ENCODE measurements around the gene ADH7. TPM values are rescaled to one million over a fixed set of nuclear protein-coding genes. Genes with fewer than 3 reads are reported as not detected.

ADH7 gene
- total and polyA plus RNA-seq, 2 of the 8 experiments (the other 6 are each of a cell fraction or from before 2014, with no cell fraction given), result not detected

GRCh38 chr4:99430106-99430505 lies 5.0 kb downstream of the ADH7 start:
- H3K9me3 ChIP-seq (ENCODE audit: insufficient read depth in 2 of 2, low read depth in 1 of 2, low read length in 1 of 2), result no peaks in the 10 kb centered on the region
- no peak overlapping the region for H2BK5ac ChIP-seq (ENCODE audit: low read depth, low read length)
- H2BK120ac ChIP-seq (replicated peaks; ENCODE audit: low read depth, low read length), result no peak overlapping the region
- no peak overlapping the region for H2AK5ac ChIP-seq (ENCODE audit: low read depth, low read length)
- POLR2A ChIA-PET (ENCODE audit: partially characterized antibody), result no interaction called here
- H3K14ac ChIP-seq (ENCODE audit: insufficient read length), result no peak overlapping the region
- H3K56ac ChIP-seq (replicated peaks; ENCODE audit: insufficient read length, low read depth, low read length), result no peak overlapping the region
- H3K27me3 ChIP-seq (replicated peaks in 1 of 4; ENCODE audit: control insufficient read depth in 3 of 4, extremely low read depth in 1 of 4, insufficient read depth in 3 of 4, low read length in 3 of 4), result no peaks in the 10 kb centered on the region
- H3K9ac ChIP-seq (replicated peaks in 1 of 4; ENCODE audit: extremely low read depth in 1 of 4, low read depth in 3 of 4, low read length in 3 of 4), result no peak overlapping the region
- FAIRE-seq (no peak), DNase-seq (ENCODE audit: low read depth in 1 of 2, low spot score in 2 of 2) (no peak)
- H3K79me1 ChIP-seq (ENCODE audit: low read depth, low read length), result no peaks in the 10 kb centered on the region
- no peak overlapping the region for H3K4me3 ChIP-seq (ENCODE audit: extremely low read depth in 1 of 4, insufficient read depth in 2 of 4, low read depth in 3 of 4, low read length in 4 of 4)
- 0 out of 2 replicates have a peak overlapping the region, but pooled peaks have one; percentile 32 for H2AFZ ChIP-seq (ENCODE audit: low read length)
- no peak for TF ChIP-seq KDM1A (IDR thresholded peaks at IDR 0.05; ENCODE audit: borderline replicate concordance, low read length)
- TF ChIP-seq SP1 (IDR thresholded peaks at IDR 0.05; ENCODE audit: low read depth, low read length), result no peak
- TF ChIP-seq KDM4A (IDR thresholded peaks at IDR 0.05; ENCODE audit: low read depth, low read length, severe bottlenecking), result no peak
- no peak for TF ChIP-seq HDAC2 (IDR thresholded peaks at IDR 0.05; ENCODE audit: borderline replicate concordance in 1 of 2, low read depth in 2 of 2, low read length in 2 of 2)
- no peak for TF ChIP-seq BCL11A (IDR thresholded peaks at IDR 0.05; ENCODE audit: low read depth in 2 of 2, low read length in 2 of 2)
- TF ChIP-seq SUZ12 (IDR thresholded peaks at IDR 0.05; ENCODE audit: low read length), result no peak
- TF ChIP-seq SP4 (IDR thresholded peaks at IDR 0.05; ENCODE audit: low read length), result no peak
- no peak for TF ChIP-seq SIN3A (conservative IDR thresholded peaks at IDR 0.05 in 1 of 2, IDR thresholded peaks at IDR 0.05 in 1 of 2; ENCODE audit: low read depth in 1 of 2, low read length in 2 of 2)
- TF ChIP-seq KDM5A (IDR thresholded peaks at IDR 0.05; ENCODE audit: low read length), result no peak
- no peak for TF ChIP-seq EGR1 (IDR thresholded peaks at IDR 0.05; ENCODE audit: borderline replicate concordance, low read depth, low read length)
- no peak for TF ChIP-seq SIX5 (IDR thresholded peaks at IDR 0.05; ENCODE audit: low read depth, low read length)
- TF ChIP-seq ASH2L (IDR thresholded peaks at IDR 0.05; ENCODE audit: low read length), result no peak
- no peak for TF ChIP-seq TAF7 (optimal IDR thresholded peaks at IDR 0.05; ENCODE audit: borderline replicate concordance, low read depth, low read length)
- no peak for TF ChIP-seq E2F6 (IDR thresholded peaks at IDR 0.05)
- H2BK20ac ChIP-seq (ENCODE audit: low read length), result no peak overlapping the region
- no peak overlapping the region for H4K91ac ChIP-seq (replicated peaks; ENCODE audit: insufficient read length, low read length)
- H3K4ac ChIP-seq (replicated peaks; ENCODE audit: insufficient read length, low read depth, low read length), result no peak overlapping the region
- CTCF ChIA-PET (ENCODE audit: partially characterized antibody), result interaction anchor here (0.7 to 1.1 kb wide), 3 partner anchors 10 to 27 kb away, joined by 3 to 4 read pairs (median 3); no protein-coding TSS in a partner anchor
- H3K4me2 ChIP-seq (ENCODE audit: insufficient read depth in 1 of 2, low read depth in 2 of 2, low read length in 2 of 2), result no peak overlapping the region
- no peaks in the 10 kb centered on the region for H3K79me2 ChIP-seq (ENCODE audit: control insufficient read depth in 1 of 2, insufficient read depth in 2 of 2, low read length in 2 of 2)
- no peak overlapping the region for H4K5ac ChIP-seq (ENCODE audit: insufficient read length, low read depth, low read length)
- no peak overlapping the region for H3K18ac ChIP-seq (ENCODE audit: extremely low read depth, low read length)
- no peak overlapping the region for H3K23ac ChIP-seq (ENCODE audit: insufficient read length)
- no peak overlapping the region for H3K27ac ChIP-seq (ENCODE audit: low read depth, low read length)
- H2BK15ac ChIP-seq (ENCODE audit: low read length), result no peak overlapping the region
- no peaks in the 10 kb centered on the region for H3K4me1 ChIP-seq (replicated peaks in 1 of 4; ENCODE audit: control insufficient read depth in 3 of 4, insufficient read depth in 4 of 4, low read length in 3 of 4)
- no peak overlapping the region for H2BK12ac ChIP-seq (ENCODE audit: low read depth, low read length)
- no peaks in the 10 kb centered on the region for H4K20me1 ChIP-seq (replicated peaks in 1 of 2; ENCODE audit: control insufficient read depth in 1 of 2, insufficient read depth in 2 of 2, low read length in 2 of 2)
- no peak overlapping the region for H4K8ac ChIP-seq (ENCODE audit: extremely low read depth, insufficient read depth, low read length)
- no peaks in the 10 kb centered on the region for H3K23me2 ChIP-seq (ENCODE audit: low read depth, low read length)
- no peaks in the 10 kb centered on the region for H3K36me3 ChIP-seq (ENCODE audit: control insufficient read depth in 2 of 4, insufficient read depth in 4 of 4, low read length in 3 of 4)

Data from H1 (cell line).